HepG2 (cell line): Measurements from ENCODE around the gene GH2. TPM values are rescaled to one million over a fixed set of nuclear protein-coding genes. Genes with fewer than 3 reads are reported as not detected.
A peak's percentile ranks its signal among the peaks of the same experiment; 100 is the strongest.
"Not testable (repeated sequence)": the region's sequence is repeated elsewhere in the genome, so short reads cannot be mapped to it uniquely, and the experiment has no call there.

Source experiments
- ATAC-seq: fragments of 200-7000 bp; cut with Tn5 transposase; 3 replicates; pipeline ENCODE4 v1.9.1; 2020; ENCODE audit warnings: mild to moderate bottlenecking, moderate library complexity
- BruUV-seq: library from RNA; stranded (reverse); fragments of 400-500 nt; replicated peaks from 2 replicates; lab custom pipeline; 2021; lab: Mats Ljungman, UMichigan
- CTCF ChIA-PET: fragments of 300-600 bp; formaldehyde crosslinking; extraction: SDS; loops from one replicate; lab custom pipeline; 2021; ENCODE audit warnings: low total read pairs, inconsistent platforms, low intra/inter-chr PET ratio; lab: Yijun Ruan, JAX
- POLR2A ChIA-PET: fragments of 350-600 bp; sonication (Branson Sonifier 250); formaldehyde crosslinking; loops from one replicate; lab custom pipeline; 2020; ENCODE audit warnings: antibody characterized with exemption, inconsistent platforms; lab: Yijun Ruan, JAX
- DNase-seq: peaks from one replicate; pipeline ENCODE4 v3.0.0-alpha.2; 2015; ENCODE audit warnings: low spot score
- FAIRE-seq: peaks from 3 replicates; lab custom pipeline; 2011; peaks lifted over from hg19 to GRCh38; lab: Jason Lieb, UNC
- H2AFZ ChIP-seq: one replicate; pipeline ENCODE4 v1.6.1; 2011; ENCODE audit warnings: low read length, inconsistent platforms
- H3K27ac ChIP-seq: fragments of 300-600 bp; 3 replicates; pipeline ENCODE4 v1.8.0; 2011; ENCODE audit warnings: mixed run types, mild to moderate bottlenecking, mixed read lengths, low read length, inconsistent platforms; ENCODE audit not compliant: insufficient read depth; ENCODE audit errors: extremely low read length
- H3K27me3 ChIP-seq, 2 experiments: fragments of 200-600 bp in 1 of 2; 2 replicates in 1 of 2; 3 replicates in 1 of 2; pipeline versions ENCODE4 v1.6.0 to v1.8.0; 2011; ENCODE audit warnings: low read length in 2 of 2, mild to moderate bottlenecking in 2 of 2, moderate library complexity in 2 of 2, inconsistent platforms in 1 of 2; ENCODE audit not compliant: insufficient read depth in 2 of 2, control insufficient read depth in 1 of 2
- H3K36me3 ChIP-seq, 2 experiments: fragments of 200-600 bp in 1 of 2; replicated peaks in 1 of 2; 2 replicates in 1 of 2; 3 replicates in 1 of 2; pipeline versions ENCODE4 v1.5.1 to v1.8.0; 2011; ENCODE audit warnings: low read length in 2 of 2, inconsistent platforms in 1 of 2; ENCODE audit not compliant: insufficient read depth in 2 of 2, control insufficient read depth in 1 of 2
- H3K4me1 ChIP-seq: 2 replicates; pipeline ENCODE4 v1.5.1; 2012; ENCODE audit warnings: low read length, inconsistent platforms; ENCODE audit not compliant: insufficient read depth
- H3K4me2 ChIP-seq: 2 replicates; pipeline ENCODE4 v1.6.0; 2011; ENCODE audit warnings: low read depth, low read length, inconsistent platforms
- H3K4me3 ChIP-seq, 3 experiments: fragments of 200-600 bp in 1 of 3; sonication (generic), shearing (Covaris generic) in 1 of 3; replicated peaks in 1 of 3; 2 replicates each; pipeline ENCODE4 v1.5.1; 2011 to 2016; ENCODE audit warnings: low read length in 3 of 3, inconsistent platforms in 2 of 3, low read depth in 2 of 3, mild to moderate bottlenecking in 2 of 3, control low read depth in 1 of 3, mixed read lengths in 1 of 3; ENCODE audit not compliant: insufficient read depth in 1 of 3
- H3K79me2 ChIP-seq: one replicate; pipeline ENCODE4 v1.6.1; 2011; ENCODE audit warnings: low read length, inconsistent platforms; ENCODE audit not compliant: insufficient read depth
- H3K9ac ChIP-seq: 2 replicates; pipeline ENCODE4 v1.6.0; 2011; ENCODE audit warnings: mild to moderate bottlenecking, low read depth, low read length, inconsistent platforms; ENCODE audit not compliant: insufficient read depth
- H3K9me3 ChIP-seq: 2 replicates; pipeline ENCODE4 v1.5.1; 2012; ENCODE audit warnings: mild to moderate bottlenecking, low read length
- H4K20me1 ChIP-seq: 2 replicates; pipeline ENCODE4 v1.6.0; 2011; ENCODE audit warnings: inconsistent platforms, mild to moderate bottlenecking, low read length, moderate library complexity; ENCODE audit not compliant: insufficient read depth
- CTCF ChIP-seq: sonication (generic); formaldehyde crosslinking; IDR thresholded peaks from 2 replicates; pipeline ENCODE4 v1.5.0; 2020; ENCODE audit warnings: mild to moderate bottlenecking, missing genetic modification reagents, moderate library complexity
- TRAFD1 ChIP-seq: sonication (generic); formaldehyde crosslinking; IDR thresholded peaks from 2 replicates; pipeline ENCODE4 v1.5.1; 2020; ENCODE audit warnings: missing genetic modification reagents, mild to moderate bottlenecking, borderline replicate concordance
- WGBS: methylation state at CpG from one replicate; pipeline ENCODE4 v1.1.6; 2017; ENCODE audit warnings: low lambda C conversion rate; 5-methylcytosine and 5-hydroxymethylcytosine counted together
- in situ Hi-C: cut with HindIII; loops from 2 replicates; pipeline ENCODE4 v1.10.0; 2017; ENCODE audit warnings: low pct_unique_long_range_greater_than_20kb; ENCODE audit not compliant: extremely low pct_ligation_motif_present
- intact Hi-C: fragments of 100-400 bp; cut with micrococcal nuclease; formaldehyde crosslinking; loops from one replicate; pipeline ENCODE4 v1.10.0; 2022; ENCODE audit not compliant: unreplicated experiment
- polyA plus RNA-seq, 8 experiments: library from polyadenylated mRNA; depleted of rRNA in 3 of 8; stranded (reverse) in 7 of 8; unstranded in 1 of 8; fragments of >200 nt; fragmentation: Illumina TruSeq in 4 of 8; extraction: Trizol in 4 of 8; gene quantifications; 2 replicates each; pipeline versions ENCODE4 v1.2.1 to v1.2.3, GENCODE V29; 2011 to 2016; ENCODE audit warnings: low read depth in 4 of 8, missing spikeins in 1 of 8, mixed read lengths in 1 of 8; ENCODE audit not compliant: insufficient read depth in 1 of 8
- total RNA-seq, 5 experiments: library from RNA; depleted of rRNA; stranded (reverse); fragments of >200 nt; fragmentation: Illumina TruSeq; extraction: Trizol; gene quantifications; 2 replicates each; pipeline ENCODE4 v1.2.3, GENCODE V29; 2016; ENCODE audit warnings: low read depth in 1 of 5

GH2 gene
- total and polyA plus RNA-seq, 2 of the 13 experiments (the other 11 are each of a cell fraction or from before 2014, with no cell fraction given) = not detected

- no peak for TF ChIP-seq TRAFD1 (CRISPR knock-in tag)
These were observed 28.4 kb upstream of the GH2 start (continued) for GRCh38 chr17:63910096-63910495.

GRCh38 chr17:63909586-63909985, 27.8 kb upstream of the GH2 start:
- peaks cover 4 to 38% of the 10 kb centered on the region in 2 experiments; a peak in 4 of 5 replicates for H3K27me3 ChIP-seq
- POLR2A ChIA-PET, H4K20me1 ChIP-seq, BruUV-seq, FAIRE-seq, intact Hi-C loops, H2AFZ ChIP-seq, ATAC-seq, H3K27ac ChIP-seq, H3K36me3 ChIP-seq, H3K4me1 ChIP-seq, H3K4me2 ChIP-seq, H3K79me2 ChIP-seq, CTCF ChIA-PET, H3K9me3 ChIP-seq, DNase-seq, H3K9ac ChIP-seq, in situ Hi-C loops, H3K4me3 ChIP-seq: not testable (repeated sequence)
- 19% methylated on average over 5 of the region's 10 CpGs for WGBS

- H3K4me1 ChIP-seq, H3K4me2 ChIP-seq, FAIRE-seq, H3K79me2 ChIP-seq, H3K4me3 ChIP-seq, H2AFZ ChIP-seq, in situ Hi-C loops, H3K9me3 ChIP-seq, intact Hi-C loops, H3K36me3 ChIP-seq, BruUV-seq, DNase-seq, H4K20me1 ChIP-seq, H3K9ac ChIP-seq, H3K27ac ChIP-seq, CTCF ChIA-PET, POLR2A ChIA-PET: not testable (repeated sequence)
- peaks cover 4 to 26% of the 10 kb centered on the region in 2 experiments; a peak in 3 of 5 replicates for H3K27me3 ChIP-seq
- peak; percentile 21 for TF ChIP-seq CTCF (CRISPR knock-in tag)
- ATAC-seq = peak; percentile 67; the same call in 2 of the 3 replicates
- WGBS = 10% methylated on average over 12 of the region's 12 CpGs
These were observed 25.5 kb upstream of the GH2 start for GRCh38 chr17:63907161-63907778.

- H2AFZ ChIP-seq, POLR2A ChIA-PET, H3K4me2 ChIP-seq, in situ Hi-C loops, H3K36me3 ChIP-seq, H3K79me2 ChIP-seq, H3K4me1 ChIP-seq, CTCF ChIA-PET, H4K20me1 ChIP-seq, BruUV-seq, H3K4me3 ChIP-seq, H3K27ac ChIP-seq, FAIRE-seq, DNase-seq, H3K9me3 ChIP-seq, H3K9ac ChIP-seq, intact Hi-C loops, ATAC-seq: not testable (repeated sequence)
- peaks cover 3 to 10% of the 10 kb centered on the region in 2 experiments; a peak in 3 of 5 replicates for H3K27me3 ChIP-seq
- 28% methylated on average over 8 of the region's 8 CpGs for WGBS
These were observed 23.1 kb upstream of the GH2 start for GRCh38 chr17:63904796-63905195.
